KBM-7 (cell line): Measurements from ENCODE around the gene YPEL1.
A peak's percentile ranks its signal among the peaks of the same experiment; 100 is the strongest.
"Not testable (repeated sequence)": the region's sequence is repeated elsewhere in the genome, so short reads cannot be mapped to it uniquely, and the experiment has no call there.

Source experiments
- DNase-seq: peaks from one replicate; pipeline ENCODE4 v3.0.0-alpha.2; 2015
- in situ Hi-C: fragments of 300-500 bp; cut with MboI; formaldehyde crosslinking; loops from 2 replicates; pipeline ENCODE4 v1.14.3; 2020; ENCODE audit warnings: low sequenced_read_pairs, low pct_unique_long_range_greater_than_20kb, mixed read lengths

YPEL1 gene

GRCh38 chr22:21727768-21728167, 7.8 kb downstream of the YPEL1 start:
- in situ Hi-C loops: loop anchor here (25.0 kb wide), 1 partner anchor 210 kb away; no protein-coding TSS in a partner anchor
- no peak for DNase-seq

GRCh38 chr22:21727159-21727558, 8.4 kb downstream of the YPEL1 start:
- in situ Hi-C loops: loop anchor here (25.0 kb wide), 1 partner anchor 210 kb away; no protein-coding TSS in a partner anchor
- no peak for DNase-seq

- in situ Hi-C loops: loop anchor here (25.0 kb wide), 1 partner anchor 211 kb away; no protein-coding TSS in a partner anchor
- DNase-seq: peak; percentile 47
These were observed 8.9 kb downstream of the YPEL1 start for GRCh38 chr22:21726650-21727049.

- no peak for DNase-seq
- in situ Hi-C loops: loop anchor here (25.0 kb wide), 1 partner anchor 211 kb away; no protein-coding TSS in a partner anchor
These were observed 9.5 kb downstream of the YPEL1 start for GRCh38 chr22:21725956-21726649.

- DNase-seq, in situ Hi-C loops: not testable (repeated sequence)
These were observed 11.1 kb downstream of the YPEL1 start for GRCh38 chr22:21724496-21724895.

- DNase-seq, in situ Hi-C loops: not testable (repeated sequence)
These were observed 14.3 kb downstream of the YPEL1 start for GRCh38 chr22:21721195-21721852.

- DNase-seq, in situ Hi-C loops: not testable (repeated sequence)
These were observed 15.3 kb downstream of the YPEL1 start for GRCh38 chr22:21720191-21720859.

- in situ Hi-C loops: no loop called here
These were observed 16.6 kb downstream of the YPEL1 start for GRCh38 chr22:21719024-21719423.

GRCh38 chr22:21718499-21718898, 17.1 kb downstream of the YPEL1 start:
- DNase-seq: no peak
- in situ Hi-C loops: no loop called here

More at GRCh38 chr22:21719024-21719423, 16.6 kb downstream of the YPEL1 start:
- DNase-seq: no peak

GRCh38 chr22:21716395-21717122, 19.0 kb downstream of the YPEL1 start:
- DNase-seq, in situ Hi-C loops: not testable (repeated sequence)

GRCh38 chr22:21714786-21715185, 20.8 kb downstream of the YPEL1 start:
- in situ Hi-C loops: no loop called here
- no peak for DNase-seq

GRCh38 chr22:21714059-21714770, 21.4 kb downstream of the YPEL1 start:
- in situ Hi-C loops: no loop called here
- DNase-seq: no peak

- in situ Hi-C loops: no loop called here
- DNase-seq: no peak
These were observed 22.1 kb downstream of the YPEL1 start for GRCh38 chr22:21713428-21714058.

- in situ Hi-C loops: no loop called here
- peak; percentile 82 for DNase-seq
These were observed 22.7 kb downstream of the YPEL1 start for GRCh38 chr22:21712751-21713427.

- no peak for DNase-seq
- in situ Hi-C loops: no loop called here
These were observed 23.7 kb downstream of the YPEL1 start for GRCh38 chr22:21711851-21712250.

- in situ Hi-C loops: no loop called here
- no peak for DNase-seq
These were observed 25.4 kb downstream of the YPEL1 start for GRCh38 chr22:21710156-21710555.

- in situ Hi-C loops: no loop called here
- no peak for DNase-seq
These were observed 25.9 kb downstream of the YPEL1 start for GRCh38 chr22:21709688-21710087.

- in situ Hi-C loops: no loop called here
- DNase-seq: no peak
These were observed 26.6 kb downstream of the YPEL1 start for GRCh38 chr22:21708960-21709359.
